ENCODE data around the gene DGKE.

DGKE gene

DNA sequence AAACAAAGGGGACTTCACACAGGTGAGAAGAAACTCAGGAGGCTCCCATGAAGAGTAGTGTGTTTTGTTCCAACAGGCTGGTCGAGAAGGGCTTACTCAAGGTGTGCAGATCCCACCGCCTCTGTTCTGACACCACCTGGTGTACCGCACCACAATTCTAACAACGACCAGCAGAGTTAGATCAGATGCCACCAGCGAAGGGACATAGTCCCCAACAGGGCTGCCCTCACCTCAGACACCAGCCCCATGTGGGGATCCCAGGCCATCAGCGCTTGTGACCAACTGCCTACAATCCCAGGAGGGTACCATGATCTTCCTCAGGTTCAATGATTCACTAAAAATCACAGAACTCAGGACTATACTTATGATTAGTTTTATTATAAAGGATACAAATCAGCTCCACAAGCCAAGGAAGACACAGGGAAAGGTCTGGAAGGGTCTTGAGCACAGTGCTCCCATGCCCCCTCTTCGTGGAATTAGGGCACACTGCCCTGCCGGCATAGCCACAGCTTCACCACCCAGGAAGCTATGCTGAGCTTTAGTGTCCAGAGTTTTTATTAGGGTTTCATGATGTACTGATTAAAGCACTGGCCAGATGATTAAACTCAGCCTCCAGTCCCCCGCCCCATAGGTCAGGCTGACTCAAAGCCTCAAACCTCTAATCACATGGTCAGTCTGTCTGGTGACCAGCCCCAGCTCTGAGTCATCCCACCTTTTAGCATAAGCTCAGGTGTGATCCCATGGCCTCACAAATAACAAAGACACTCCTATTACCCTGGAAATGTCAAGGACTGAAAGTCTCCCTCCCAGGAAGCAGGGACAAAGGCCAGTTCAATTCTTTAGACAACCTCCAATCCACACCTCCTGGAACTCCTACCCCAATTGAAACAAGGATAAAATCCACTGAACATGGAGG is 53.9 kb downstream of the DGKE start:
- DNase-seq (ENCODE audit: low spot score), result peak; percentile 43

DNA sequence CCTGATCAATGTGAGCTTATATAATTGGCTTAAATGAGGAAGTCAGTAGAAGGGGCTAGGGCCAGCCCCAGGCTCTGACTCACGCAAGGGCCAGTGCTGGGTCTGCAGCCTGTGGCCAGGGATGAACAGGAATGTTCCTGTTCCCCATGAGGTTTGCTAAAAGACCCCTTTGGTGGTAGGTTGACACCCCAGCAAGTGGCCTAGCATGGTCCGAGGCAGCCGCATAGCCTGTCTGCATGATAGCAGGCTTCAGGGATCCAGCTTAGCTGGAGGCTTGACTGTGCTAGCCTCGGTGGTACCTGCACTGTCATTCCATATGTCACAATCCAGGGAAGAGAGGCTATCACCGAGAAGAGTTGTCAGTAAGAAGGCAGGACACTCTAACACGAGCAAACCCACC is 56.4 kb downstream of the DGKE start:
- DNase-seq (ENCODE audit: low spot score) (no peak), FAIRE-seq (no peak)

More for the DNA sequence above, 53.9 kb downstream of the DGKE start:
- FAIRE-seq, result no peak

- no peak for DNase-seq (ENCODE audit: low spot score)
- no peak for FAIRE-seq
These were observed 57.1 kb downstream of the DGKE start for GRCh38 chr17:56890906-56891674.

GRCh38 chr17:56891751-56892150 is 57.8 kb downstream of the DGKE start:
- FAIRE-seq (no peak), DNase-seq (ENCODE audit: low spot score) (no peak)

GRCh38 chr17:56892333-56892732 is 58.4 kb downstream of the DGKE start:
- DNase-seq (ENCODE audit: low spot score) (no peak), FAIRE-seq (no peak)

GRCh38 chr17:56893503-56893902 is 59.6 kb downstream of the DGKE start:
- no peak for DNase-seq (ENCODE audit: low spot score)
- FAIRE-seq, result no peak

DNA sequence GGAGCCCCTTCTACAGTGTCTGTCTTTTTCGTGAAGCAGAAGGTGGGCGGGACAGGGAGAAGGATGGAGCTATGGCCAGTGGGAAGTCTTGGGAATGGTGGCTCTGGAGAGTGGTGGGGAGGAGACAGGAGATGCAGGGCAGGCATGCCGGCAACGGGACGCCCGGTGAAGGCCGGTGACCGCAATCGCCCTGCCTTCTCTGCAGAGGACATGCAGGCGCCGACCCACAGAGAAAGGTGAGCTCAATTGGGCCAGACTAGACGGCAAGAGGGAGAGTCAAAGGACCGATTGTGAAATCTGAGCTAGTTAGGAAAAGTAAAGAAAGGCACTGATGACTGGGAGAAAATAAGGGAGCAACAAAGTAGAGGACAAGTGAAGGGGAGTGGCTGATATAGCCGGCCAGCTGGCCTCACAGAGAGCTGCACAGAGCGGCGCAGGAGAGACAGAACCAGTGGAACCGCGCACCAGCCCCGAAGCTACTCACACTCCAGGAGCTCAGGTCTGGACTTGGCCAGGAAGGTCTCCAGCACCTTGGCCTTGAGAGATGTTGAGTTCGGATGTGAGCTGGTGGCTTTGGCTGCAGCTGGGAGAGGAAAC is 61.0 kb downstream of the DGKE start:
- DNase-seq (ENCODE audit: low spot score) (no peak), FAIRE-seq (no peak)

- no peak for DNase-seq (ENCODE audit: low spot score)
- no peak for FAIRE-seq
These were observed 62.4 kb downstream of the DGKE start for GRCh38 chr17:56896217-56896967.

DNA sequence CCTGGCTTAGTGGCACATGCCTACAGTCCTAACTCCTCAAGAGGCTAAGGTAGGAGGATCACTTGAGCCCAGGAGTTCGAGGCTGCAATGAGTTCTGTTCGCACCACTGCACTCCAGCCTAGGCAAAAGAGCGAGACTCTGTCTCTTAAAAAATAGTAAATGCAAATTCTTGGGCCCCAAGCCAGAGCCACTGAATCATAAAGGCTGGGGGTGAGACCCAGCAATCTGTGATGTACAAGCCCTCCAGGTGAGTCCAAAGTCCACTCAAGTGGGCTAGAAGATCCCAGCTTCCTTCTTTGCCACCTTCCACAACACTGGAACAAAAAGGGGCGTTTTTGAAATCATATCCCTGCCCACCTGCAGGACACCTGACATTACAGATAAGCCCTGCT is 63.0 kb downstream of the DGKE start:
- DNase-seq (ENCODE audit: low spot score) (no peak), FAIRE-seq (no peak)

GRCh38 chr17:56897646-56898424 is 63.9 kb downstream of the DGKE start:
- FAIRE-seq (no peak), DNase-seq (ENCODE audit: low spot score) (no peak)

GRCh38 chr17:56898874-56899273 is 64.9 kb downstream of the DGKE start:
- no peak for FAIRE-seq

GRCh38 chr17:56899403-56899802 is 65.5 kb downstream of the DGKE start:
- DNase-seq (ENCODE audit: low spot score) (no peak), FAIRE-seq (no peak)

More at GRCh38 chr17:56898874-56899273, 64.9 kb downstream of the DGKE start:
- no peak for DNase-seq (ENCODE audit: low spot score)

- FAIRE-seq, result peak; percentile 75
- DNase-seq (ENCODE audit: low spot score), result peak; percentile 92
These were observed 68.4 kb downstream of the DGKE start for GRCh38 chr17:56902348-56902747.

DNA sequence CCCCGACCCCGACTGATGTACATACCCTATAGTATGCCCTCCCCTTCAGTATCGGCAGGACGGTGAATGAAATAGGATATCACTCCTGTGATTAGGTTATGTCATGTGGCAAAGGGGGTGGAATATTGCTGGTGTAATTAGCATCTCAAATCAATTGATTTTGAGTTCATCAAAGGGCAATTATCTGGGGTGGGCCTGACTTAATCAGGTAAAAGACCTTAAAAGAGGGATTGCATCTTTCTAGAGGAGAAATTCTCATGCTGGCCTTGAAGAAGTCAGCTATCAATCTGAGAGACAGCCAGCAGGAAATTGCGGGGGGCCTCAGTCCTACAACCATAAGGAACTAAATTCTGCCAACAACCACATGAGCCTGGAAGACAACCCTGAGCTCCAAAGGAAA is 69.6 kb downstream of the DGKE start:
- FAIRE-seq, result no peak
- DNase-seq (ENCODE audit: low spot score), result no peak

- DNase-seq (ENCODE audit: low spot score) (peak; percentile 24), FAIRE-seq (no peak)
These were observed 74.1 kb downstream of the DGKE start for GRCh38 chr17:56908001-56908542.

GRCh38 chr17:56909742-56910508 is 76.0 kb downstream of the DGKE start:
- DNase-seq (ENCODE audit: low spot score) (no peak), FAIRE-seq (no peak)

DNA sequence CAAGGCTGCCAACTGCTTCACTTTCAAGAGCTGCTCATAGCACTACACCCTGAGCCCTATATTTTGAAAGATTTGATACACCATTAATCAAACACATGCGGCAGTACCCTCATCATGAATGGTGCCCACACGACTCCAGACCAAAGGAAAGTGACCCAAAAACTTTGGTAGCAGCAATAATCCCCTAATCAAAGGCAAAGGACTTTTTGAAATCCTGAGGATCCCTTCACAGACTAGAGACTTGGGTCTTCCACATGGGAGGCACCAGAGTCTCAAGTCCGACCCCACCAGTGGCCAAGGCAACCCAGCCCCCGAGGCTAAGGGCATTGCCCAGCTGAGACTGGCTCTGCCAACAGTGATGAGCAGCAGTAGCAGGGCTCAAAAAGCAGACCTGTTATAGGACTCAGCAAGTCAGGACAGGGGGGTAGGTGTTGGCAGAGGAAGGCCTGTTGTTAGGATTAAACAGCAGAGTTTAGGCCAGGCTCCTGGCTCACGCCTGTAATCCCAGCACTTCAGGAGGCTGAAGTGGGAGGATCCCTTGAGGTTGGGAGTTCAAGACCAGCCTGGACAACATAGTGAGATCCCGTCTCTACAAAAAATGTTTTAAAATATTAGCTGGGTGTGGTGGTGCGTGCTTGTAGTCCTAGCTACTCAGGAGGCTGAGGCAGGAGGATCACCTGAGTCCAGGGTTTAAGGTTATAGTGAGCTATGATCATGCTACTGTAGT is 76.7 kb downstream of the DGKE start:
- DNase-seq (ENCODE audit: low spot score) (no peak), FAIRE-seq (no peak)

GRCh38 chr17:56912105-56912999 is 78.4 kb downstream of the DGKE start:
- no peak for FAIRE-seq
- no peak for DNase-seq (ENCODE audit: low spot score)

Data from RCC 7860 (cell line).